K562 (cell line): ENCODE data around the gene SPZ1. TPM values are rescaled to one million over a fixed set of nuclear protein-coding genes. Genes with fewer than 3 reads are reported as not detected.

Experiments used
- ATAC-seq: fragments of 200-7000 bp; cut with Tn5 transposase; 3 replicates; pipeline ENCODE4 v1.9.1; 2020; ENCODE audit warnings: moderate library complexity
- BruUV-seq: library from RNA; stranded (reverse); fragments of 400-500 nt; replicated peaks from 2 replicates; lab custom pipeline; 2021; lab: Mats Ljungman, UMichigan
- CTCF ChIA-PET: fragments of 300-600 bp; formaldehyde crosslinking; extraction: SDS; loops from one replicate; lab custom pipeline; 2021; ENCODE audit warnings: low intra/inter-chr PET ratio; lab: Yijun Ruan, JAX
- POLR2A ChIA-PET: fragments of 300-600, 350-650 bp; sonication (Branson Sonifier 250); formaldehyde crosslinking; extraction: SDS; loops from one replicate; lab custom pipeline; 2021; ENCODE audit warnings: antibody characterized with exemption, inconsistent platforms; lab: Yijun Ruan, JAX
- DNase-seq, 4 experiments: peaks; one replicate each; pipeline versions ENCODE4 v3.0.0 to v3.0.0-alpha.2; 2011 to 2018; ENCODE audit warnings: low spot score in 3 of 4, mixed read lengths in 3 of 4; ENCODE audit errors: extremely low read depth in 1 of 4
- FAIRE-seq: peaks from 2 replicates; lab custom pipeline; 2011; peaks lifted over from hg19 to GRCh38; lab: Jason Lieb, UNC
- H2AFZ ChIP-seq: 2 replicates; pipeline ENCODE4 v1.6.0; 2011; ENCODE audit warnings: low read depth, low read length, control low read depth, inconsistent platforms
- H3K27ac ChIP-seq: fragments of 200-600 bp; 3 replicates; pipeline ENCODE4 v1.8.0; 2011; ENCODE audit warnings: low read depth, mild to moderate bottlenecking, control low read depth, inconsistent platforms, low read length, moderate library complexity, mixed read lengths; ENCODE audit errors: extremely low read depth
- H3K27me3 ChIP-seq, 2 experiments: fragments of 300-600 bp in 1 of 2; 2 replicates in 1 of 2; 3 replicates in 1 of 2; pipeline versions ENCODE4 v1.6.0 to v1.8.0; 2011; ENCODE audit warnings: inconsistent platforms in 2 of 2, low read length in 2 of 2, mild to moderate bottlenecking in 1 of 2, mixed read lengths in 1 of 2, moderate library complexity in 1 of 2; ENCODE audit not compliant: control insufficient read depth in 2 of 2, insufficient read depth in 2 of 2
- H3K36me3 ChIP-seq: fragments of 300-600 bp; 3 replicates; pipeline ENCODE4 v1.8.0; 2011; ENCODE audit warnings: mild to moderate bottlenecking, low read length, inconsistent platforms; ENCODE audit not compliant: control insufficient read depth, insufficient read depth
- H3K4me1 ChIP-seq, 2 experiments: fragments of 200-600 bp in 1 of 2; replicated peaks in 1 of 2; 2 replicates in 1 of 2; 3 replicates in 1 of 2; pipeline versions ENCODE4 v1.5.1 to v1.8.0; 2011; ENCODE audit warnings: inconsistent platforms in 2 of 2, low read length in 2 of 2, mild to moderate bottlenecking in 1 of 2, mixed read lengths in 1 of 2, moderate library complexity in 1 of 2; ENCODE audit not compliant: control insufficient read depth in 2 of 2, insufficient read depth in 2 of 2
- H3K4me2 ChIP-seq: 2 replicates; pipeline ENCODE4 v1.6.1; 2011; ENCODE audit warnings: low read length, control low read depth, inconsistent platforms, mixed read lengths; ENCODE audit not compliant: insufficient read depth
- H3K4me3 ChIP-seq: fragments of 200-600 bp; sonication (generic), shearing (Covaris generic); 2 replicates; pipeline ENCODE4 v1.5.1; 2016; ENCODE audit warnings: control low read depth, inconsistent platforms
- H3K79me2 ChIP-seq: fragments of 200-600 bp; 3 replicates; pipeline ENCODE4 v1.8.0; 2011; ENCODE audit warnings: low read length, inconsistent platforms; ENCODE audit not compliant: control insufficient read depth, insufficient read depth
- H3K9ac ChIP-seq, 2 experiments: 2 replicates each; pipeline versions ENCODE4 v1.6.0 to v1.6.1; 2011; ENCODE audit warnings: low read depth in 2 of 2, low read length in 2 of 2, control low read depth in 1 of 2, inconsistent platforms in 1 of 2, mild to moderate bottlenecking in 1 of 2, mixed read lengths in 1 of 2; ENCODE audit not compliant: insufficient read depth in 1 of 2
- H3K9me1 ChIP-seq: one replicate; pipeline ENCODE4 v1.6.0; 2011; ENCODE audit warnings: inconsistent platforms, mild to moderate bottlenecking, low read length, moderate library complexity; ENCODE audit not compliant: control insufficient read depth, insufficient read depth
- H3K9me3 ChIP-seq: replicated peaks from 2 replicates; pipeline ENCODE4 v1.5.1; 2011; ENCODE audit warnings: low read depth, low read length, inconsistent platforms; ENCODE audit not compliant: control insufficient read depth, insufficient read depth
- H4K20me1 ChIP-seq: replicated peaks from 2 replicates; pipeline ENCODE4 v1.6.1; 2011; ENCODE audit warnings: low read length, inconsistent platforms, mixed read lengths; ENCODE audit not compliant: control insufficient read depth, insufficient read depth
- ASH1L ChIP-seq: fragments of 450-650 bp; IDR thresholded peaks from 2 replicates; pipeline ENCODE4 v1.6.1; 2018; ENCODE audit warnings: borderline replicate concordance, mild to moderate bottlenecking, low read depth; ENCODE audit not compliant: partially characterized antibody
- BRD4 ChIP-seq: fragments of 200-600 bp; sonication (generic); IDR thresholded peaks from 2 replicates; pipeline ENCODE4 v1.6.1; 2017; ENCODE audit warnings: inconsistent platforms
- ESRRA ChIP-seq: fragments of 450-650 bp; IDR thresholded peaks from 2 replicates; pipeline ENCODE4 v1.6.1; 2014; ENCODE audit warnings: low read depth, mild to moderate bottlenecking, moderate library complexity, borderline replicate concordance
- GABPB2 ChIP-seq: fragments of 250-450 bp; sonication (Bioruptor Pico); conservative IDR thresholded peaks from 2 replicates; pipeline ENCODE4 v1.5.1; 2021; ENCODE audit warnings: mild to moderate bottlenecking
- HDAC1 ChIP-seq, 2 experiments: fragments of 450-650 bp; IDR thresholded peaks; 2 replicates each; pipeline ENCODE4 v1.6.1; 2016 to 2017; ENCODE audit warnings: inconsistent platforms in 1 of 2, mild to moderate bottlenecking in 1 of 2, moderate library complexity in 1 of 2
- NR2F6 ChIP-seq: fragments of 450-650 bp; formaldehyde crosslinking; IDR thresholded peaks from 2 replicates; pipeline ENCODE4 v1.4.0; 2020; ENCODE audit warnings: mild to moderate bottlenecking
- PHF20 ChIP-seq: fragments of 450-650 bp; IDR thresholded peaks from 2 replicates; pipeline ENCODE4 v1.6.1; 2018; ENCODE audit not compliant: partially characterized antibody
- SAFB ChIP-seq: fragments of 200-400 bp; formaldehyde crosslinking; IDR thresholded peaks from 2 replicates; pipeline ENCODE4 v1.6.1; 2017; ENCODE audit warnings: low read depth, low read length, borderline replicate concordance
- ZNF143 ChIP-seq: sonication (generic); formaldehyde crosslinking; IDR thresholded peaks from 2 replicates; pipeline ENCODE4 v1.9.0; 2022; ENCODE audit warnings: mild to moderate bottlenecking, missing genetic modification reagents
- ZNF23 ChIP-seq: fragments of 250-450 bp; sonication (Bioruptor Pico); IDR thresholded peaks from 2 replicates; pipeline ENCODE4 v1.4.0; 2020; ENCODE audit warnings: mild to moderate bottlenecking
- ZNF431 ChIP-seq: sonication (generic); formaldehyde crosslinking; IDR thresholded peaks from 2 replicates; pipeline ENCODE4 v1.8.0; 2022; ENCODE audit warnings: mild to moderate bottlenecking, missing genetic modification reagents
- WGBS: fragments of 100-300 bp; shearing (Covaris generic); methylation state at CpG from one replicate; pipeline ENCODE4 v1.1.6; 2016; ENCODE audit warnings: low coverage, mixed read lengths; ENCODE audit not compliant: insufficient coverage; ENCODE audit errors: missing lambda C conversion rate; 5-methylcytosine and 5-hydroxymethylcytosine counted together
- in situ Hi-C: fragments of 300-500 bp; cut with MboI; formaldehyde crosslinking; loops from 4 replicates; pipeline ENCODE4 v1.15.0; 2018; ENCODE audit warnings: inconsistent platforms, mixed read lengths
- intact Hi-C: fragments of 100-400 bp; cut with micrococcal nuclease; formaldehyde crosslinking; loops from 2 replicates; pipeline ENCODE4 v1.14.2; 2022
- polyA plus RNA-seq, 8 experiments: library from polyadenylated mRNA; depleted of rRNA in 4 of 8; stranded (reverse) in 5 of 8; unstranded in 3 of 8; fragments of >200 nt; fragmentation: Nextera tagmentation in 2 of 8; fragmentation: Illumina TruSeq in 1 of 8; extraction: Ambion mirVana in 2 of 8; extraction: Trizol in 1 of 8; gene quantifications; 2 replicates each; pipeline versions ENCODE4 v1.2.1 to v1.2.3, GENCODE V29; 2011 to 2014; ENCODE audit warnings: inconsistent platforms in 1 of 8, missing spikeins in 1 of 8
- total RNA-seq, 7 experiments: library from RNA; depleted of rRNA in 6 of 7; stranded (reverse); fragments of >200 nt in 6 of 7; fragmentation: Illumina TruSeq in 2 of 7; extraction: Trizol in 2 of 7; gene quantifications; 2 replicates each; pipeline versions ENCODE4 v1.2.1 to v1.2.3, GENCODE V29; 2011 to 2021; ENCODE audit warnings: low replicate concordance in 1 of 7
- TF ChIP-seq, protein P1 (sequence below): sonication (generic); formaldehyde crosslinking; IDR thresholded peaks from 2 replicates; pipeline ENCODE4 v1.8.0; 2023; ENCODE audit warnings: mild to moderate bottlenecking, missing genetic modification reagents
- TF ChIP-seq, protein P2 (sequence below): sonication (generic); formaldehyde crosslinking; IDR thresholded peaks from 2 replicates; pipeline ENCODE4 v1.8.0; 2022; ENCODE audit warnings: mild to moderate bottlenecking, missing genetic modification reagents
- TF ChIP-seq, protein P3 (sequence below): fragments of 250-450 bp; sonication (Bioruptor Pico); IDR thresholded peaks from 2 replicates; pipeline ENCODE4 v1.5.0; 2022; ENCODE audit warnings: mild to moderate bottlenecking

SPZ1 gene
- total and polyA plus RNA-seq, 9 of the 15 experiments (the other 6 are each of a cell fraction or from before 2014, with no cell fraction given), result not detected

DNA sequence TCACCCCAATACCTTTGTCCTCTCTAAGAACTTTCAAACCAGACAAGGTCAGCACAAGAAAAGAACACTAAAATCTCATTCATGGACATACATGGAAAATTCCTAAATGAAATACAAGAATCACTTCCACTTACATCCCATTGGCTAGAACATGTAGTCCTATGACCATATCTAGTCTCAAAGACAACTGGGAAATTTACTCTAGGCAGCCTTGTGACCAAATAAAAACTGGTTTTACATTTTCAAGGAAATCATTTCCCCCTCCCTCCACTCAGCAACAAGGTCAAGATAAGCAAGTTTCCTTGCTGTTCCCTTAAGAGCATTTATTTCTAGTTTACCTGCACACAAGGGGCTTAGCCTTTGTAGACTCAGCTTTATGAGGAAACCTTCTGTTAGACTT lies 43.6 kb upstream of the SPZ1 start (continued):
- no peak for TF ChIP-seq ZNF23 (CRISPR knock-in tag)
- TF ChIP-seq ASH1L, result no peak
- TF ChIP-seq ZNF431 (CRISPR knock-in tag), result no peak
- TF ChIP-seq BRD4, result no peak
- TF ChIP-seq ZNF143, result no peak
- TF ChIP-seq, protein P1, sequence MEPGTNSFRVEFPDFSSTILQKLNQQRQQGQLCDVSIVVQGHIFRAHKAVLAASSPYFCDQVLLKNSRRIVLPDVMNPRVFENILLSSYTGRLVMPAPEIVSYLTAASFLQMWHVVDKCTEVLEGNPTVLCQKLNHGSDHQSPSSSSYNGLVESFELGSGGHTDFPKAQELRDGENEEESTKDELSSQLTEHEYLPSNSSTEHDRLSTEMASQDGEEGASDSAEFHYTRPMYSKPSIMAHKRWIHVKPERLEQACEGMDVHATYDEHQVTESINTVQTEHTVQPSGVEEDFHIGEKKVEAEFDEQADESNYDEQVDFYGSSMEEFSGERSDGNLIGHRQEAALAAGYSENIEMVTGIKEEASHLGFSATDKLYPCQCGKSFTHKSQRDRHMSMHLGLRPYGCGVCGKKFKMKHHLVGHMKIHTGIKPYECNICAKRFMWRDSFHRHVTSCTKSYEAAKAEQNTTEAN (CRISPR knock-in tag), result no peak
- no peak for TF ChIP-seq GABPB2 (CRISPR knock-in tag)
- no peak for TF ChIP-seq ESRRA
- no peak for TF ChIP-seq HDAC1 (IDR thresholded peaks at IDR 0.05)
- no peak for TF ChIP-seq PHF20

DNA sequence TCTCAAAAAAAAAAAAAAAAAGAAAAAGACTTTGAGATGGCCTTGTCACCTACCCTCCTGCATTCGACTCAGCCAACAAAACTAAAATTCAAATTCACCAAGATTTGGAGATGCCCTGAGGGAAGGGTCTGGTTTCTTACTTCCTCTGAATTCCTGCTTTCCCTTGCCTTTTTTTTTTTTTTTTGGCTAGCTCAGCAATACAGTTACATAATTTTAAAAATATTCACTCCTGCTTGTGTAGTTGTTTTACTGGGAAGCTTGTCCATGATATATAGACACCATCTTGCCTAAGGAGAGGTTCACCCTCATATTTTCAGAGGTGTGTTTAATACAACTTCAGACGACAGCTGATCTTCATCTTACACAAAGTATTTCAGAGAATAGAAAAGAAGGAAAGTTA lies 42.6 kb upstream of the SPZ1 start:
- DNase-seq (no peak), ATAC-seq (no peak), FAIRE-seq (no peak)
- H3K27ac ChIP-seq, result no peak overlapping the region
- H3K4me3 ChIP-seq, result no peak overlapping the region
- H3K9me3 ChIP-seq, result no peaks in the 10 kb centered on the region
- ChIA-PET POLR2A (interaction anchor here (1.4 kb wide), 1 partner anchor 21 kb away, joined by 5 read pairs; the partner anchor contains the start of gene SERINC5), CTCF (interaction anchor here (4.3 kb wide), 1 partner anchor 185 kb away, joined by 41 read pairs; no protein-coding TSS in a partner anchor)
- H3K4me1 ChIP-seq, result no peaks in the 10 kb centered on the region
- no peak for TF ChIP-seq NR2F6 (CRISPR knock-in tag)
- TF ChIP-seq, protein P2, sequence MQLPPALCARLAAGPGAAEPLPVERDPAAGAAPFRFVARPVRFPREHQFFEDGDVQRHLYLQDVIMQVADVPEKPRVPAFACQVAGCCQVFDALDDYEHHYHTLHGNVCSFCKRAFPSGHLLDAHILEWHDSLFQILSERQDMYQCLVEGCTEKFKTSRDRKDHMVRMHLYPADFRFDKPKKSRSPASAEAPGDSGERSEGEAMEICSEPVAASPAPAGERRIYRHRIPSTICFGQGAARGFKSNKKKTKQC (CRISPR knock-in tag), result no peak
- no peak for TF ChIP-seq SAFB
- TF ChIP-seq, protein P3, sequence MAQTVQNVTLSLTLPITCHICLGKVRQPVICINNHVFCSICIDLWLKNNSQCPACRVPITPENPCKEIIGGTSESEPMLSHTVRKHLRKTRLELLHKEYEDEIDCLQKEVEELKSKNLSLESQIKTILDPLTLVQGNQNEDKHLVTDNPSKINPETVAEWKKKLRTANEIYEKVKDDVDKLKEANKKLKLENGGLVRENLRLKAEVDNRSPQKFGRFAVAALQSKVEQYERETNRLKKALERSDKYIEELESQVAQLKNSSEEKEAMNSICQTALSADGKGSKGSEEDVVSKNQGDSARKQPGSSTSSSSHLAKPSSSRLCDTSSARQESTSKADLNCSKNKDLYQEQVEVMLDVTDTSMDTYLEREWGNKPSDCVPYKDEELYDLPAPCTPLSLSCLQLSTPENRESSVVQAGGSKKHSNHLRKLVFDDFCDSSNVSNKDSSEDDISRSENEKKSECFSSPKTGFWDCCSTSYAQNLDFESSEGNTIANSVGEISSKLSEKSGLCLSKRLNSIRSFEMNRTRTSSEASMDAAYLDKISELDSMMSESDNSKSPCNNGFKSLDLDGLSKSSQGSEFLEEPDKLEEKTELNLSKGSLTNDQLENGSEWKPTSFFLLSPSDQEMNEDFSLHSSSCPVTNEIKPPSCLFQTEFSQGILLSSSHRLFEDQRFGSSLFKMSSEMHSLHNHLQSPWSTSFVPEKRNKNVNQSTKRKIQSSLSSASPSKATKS (CRISPR knock-in tag), result no peak
- no TSS peak for BruUV-seq
- peaks cover 0 to 11% of the 10 kb centered on the region in 2 experiments; a peak in 2 of 5 replicates for H3K27me3 ChIP-seq
- 0% methylated on average over 2 of the region's 2 CpGs for WGBS
- no peak overlapping the region for H2AFZ ChIP-seq
- no peaks in the 10 kb centered on the region for H3K9me1 ChIP-seq
- no peaks in the 10 kb centered on the region for H3K36me3 ChIP-seq
- H4K20me1 ChIP-seq, result no peaks in the 10 kb centered on the region
- intact Hi-C loops (no loop called here), in situ Hi-C loops (no loop called here)
- no peaks in the 10 kb centered on the region for H3K79me2 ChIP-seq
- no peak overlapping the region for H3K9ac ChIP-seq
- no peak overlapping the region for H3K4me2 ChIP-seq
